T-helper 9 cell (primary cell): ENCODE data around the gene POLR3C.
"Not testable (repeated sequence)": the region's sequence is repeated elsewhere in the genome, so short reads cannot be mapped to it uniquely, and the experiment has no call there.

Source experiments
- DNase-seq: peaks from one replicate; pipeline ENCODE4 v3.0.0-alpha.2; 2020

POLR3C gene

GRCh38 chr1:145822779-145823331, 1.1 kb upstream of the POLR3C start:
- DNase-seq, result not testable (repeated sequence)

GRCh38 chr1:145824499-145824842, 471 bp downstream of the POLR3C start:
- DNase-seq, result no peak

GRCh38 chr1:145826030-145826429, 2.0 kb downstream of the POLR3C start:
- no peak for DNase-seq

GRCh38 chr1:145827966-145828365, 4.0 kb downstream of the POLR3C start:
- DNase-seq, result no peak

- no peak for DNase-seq
Observed at GRCh38 chr1:145828367-145829026, 4.5 kb downstream of the POLR3C start.

- DNase-seq, result not testable (repeated sequence)
Observed at GRCh38 chr1:145830810-145831209, 6.8 kb downstream of the POLR3C start.

- DNase-seq, result no peak
Observed at GRCh38 chr1:145837656-145838055, 13.7 kb downstream of the POLR3C start.

GRCh38 chr1:145843031-145843430, 19.0 kb downstream of the POLR3C start:
- no peak for DNase-seq

- no peak for DNase-seq
Observed at GRCh38 chr1:145845144-145845513, 21.1 kb downstream of the POLR3C start.

GRCh38 chr1:145845514-145846161, 21.6 kb downstream of the POLR3C start, which contains the start of gene NUDT17:
TSS of gene NUDT17 (plus strand) at chr1:145845630. CDS start at chr1:145845641, 11 bp downstream.
- peak; percentile 75 for DNase-seq

GRCh38 chr1:145846201-145846612, 22.2 kb downstream of the POLR3C start:
- DNase-seq, result no peak

GRCh38 chr1:145847827-145848226, 23.8 kb downstream of the POLR3C start:
- no peak for DNase-seq

- no peak for DNase-seq
Observed at GRCh38 chr1:145849356-145850160, 25.6 kb downstream of the POLR3C start.

- no peak for DNase-seq
Observed at GRCh38 chr1:145855426-145855948, 31.5 kb downstream of the POLR3C start.

GRCh38 chr1:145857170-145857569, 33.2 kb downstream of the POLR3C start:
- DNase-seq, result no peak

GRCh38 chr1:145858238-145858900, 34.4 kb downstream of the POLR3C start:
- DNase-seq, result peak; percentile 66

GRCh38 chr1:145858901-145859490, 35.0 kb downstream of the POLR3C start, which contains the start of gene PIAS3:
TSS of gene PIAS3 (minus strand) at chr1:145859081. CDS start at chr1:145858990, 91 bp downstream.
- peak; percentile 73 for DNase-seq

- DNase-seq, result peak; percentile 70
Observed at GRCh38 chr1:145859491-145860023, 35.6 kb downstream of the POLR3C start.

- DNase-seq, result no peak
Observed at GRCh38 chr1:145863282-145864018, 39.5 kb downstream of the POLR3C start.

GRCh38 chr1:145868232-145868631, 44.2 kb downstream of the POLR3C start:
- no peak for DNase-seq
